Stomach smooth muscle (tissue), 2 donors: ENCODE measurements around the gene REG4.
A peak's percentile ranks its signal among the peaks of the same experiment; 100 is the strongest.
"Not testable (repeated sequence)": the region's sequence is repeated elsewhere in the genome, so short reads cannot be mapped to it uniquely, and the experiment has no call there.

Experiments
- H3K27ac ChIP-seq: one replicate; pipeline ENCODE4 v1.7.0; 2013; ENCODE audit warnings: mild to moderate bottlenecking, low read length, inconsistent platforms
- H3K27me3 ChIP-seq, 2 donors: one replicate each; pipeline ENCODE4 v1.7.0; 2013; ENCODE audit warnings: low read length in 2 of 2; ENCODE audit not compliant: insufficient read depth in 2 of 2, control insufficient read depth in 1 of 2
- H3K36me3 ChIP-seq, 2 donors: one replicate each; pipeline ENCODE4 v1.7.0; 2013; ENCODE audit warnings: low read length in 2 of 2; ENCODE audit not compliant: control insufficient read depth in 2 of 2, insufficient read depth in 2 of 2
- H3K4me1 ChIP-seq: one replicate; pipeline ENCODE4 v1.7.0; 2013; ENCODE audit warnings: low read length; ENCODE audit not compliant: control insufficient read depth, insufficient read depth
- H3K4me3 ChIP-seq, 2 donors: one replicate each; pipeline ENCODE4 v1.7.0; 2013; ENCODE audit warnings: low read length in 2 of 2
- H3K9ac ChIP-seq, 2 donors: one replicate each; pipeline ENCODE4 v1.7.0; 2013; ENCODE audit warnings: low read length in 2 of 2, mild to moderate bottlenecking in 1 of 2
- H3K9me3 ChIP-seq, 2 donors: one replicate each; pipeline ENCODE4 v1.7.0; 2013; ENCODE audit warnings: low read length in 2 of 2; ENCODE audit not compliant: control insufficient read depth in 2 of 2
- donor health status: healthy.
- donor health status: Pancreatic carcinoma.

Gene REG4

DNA sequence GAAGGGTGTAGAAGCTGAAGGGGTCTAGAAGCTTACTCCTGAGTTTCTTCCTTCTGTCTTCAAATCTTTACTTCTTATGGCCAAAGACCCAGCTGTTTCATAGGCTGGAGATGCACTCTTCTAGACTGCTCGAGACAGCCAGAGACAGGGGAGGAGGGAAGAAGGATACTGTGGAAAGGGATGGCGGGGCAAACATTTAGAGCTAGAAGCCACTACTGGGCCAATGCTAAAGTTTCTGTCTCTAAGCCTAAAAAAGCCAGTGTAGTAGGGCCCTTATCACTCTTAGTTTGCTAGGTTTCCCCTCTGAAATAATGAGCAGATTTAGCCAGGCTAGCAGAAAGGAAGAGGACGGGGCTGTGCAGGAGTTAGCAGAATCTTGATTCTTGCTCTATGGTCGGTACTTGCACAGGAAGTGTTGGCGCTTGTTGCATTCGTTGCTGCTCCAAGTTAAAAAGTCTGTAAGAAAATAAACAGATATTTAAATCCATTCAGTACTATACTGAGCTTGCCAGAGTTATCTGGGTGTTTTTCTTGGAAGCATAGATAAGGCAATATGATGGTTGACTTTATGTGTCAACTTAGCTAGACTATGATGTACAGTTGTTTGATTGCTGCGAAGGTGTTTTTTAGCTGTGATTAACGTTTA, 16.9 kb downstream of the REG4 start:
- Histone ChIP-seq H3K9me3 (no peaks in the 10 kb centered on the region), H3K4me3 (peak overlapping the region in 1 of 2 donors; percentile 8), H3K27ac (peak overlapping the region; percentile 3), H3K36me3 (no peaks in the 10 kb centered on the region), H3K4me1 (peaks cover 32% of the 10 kb centered on the region), H3K9ac (no peak overlapping the region), H3K27me3 (no peaks in the 10 kb centered on the region)

DNA sequence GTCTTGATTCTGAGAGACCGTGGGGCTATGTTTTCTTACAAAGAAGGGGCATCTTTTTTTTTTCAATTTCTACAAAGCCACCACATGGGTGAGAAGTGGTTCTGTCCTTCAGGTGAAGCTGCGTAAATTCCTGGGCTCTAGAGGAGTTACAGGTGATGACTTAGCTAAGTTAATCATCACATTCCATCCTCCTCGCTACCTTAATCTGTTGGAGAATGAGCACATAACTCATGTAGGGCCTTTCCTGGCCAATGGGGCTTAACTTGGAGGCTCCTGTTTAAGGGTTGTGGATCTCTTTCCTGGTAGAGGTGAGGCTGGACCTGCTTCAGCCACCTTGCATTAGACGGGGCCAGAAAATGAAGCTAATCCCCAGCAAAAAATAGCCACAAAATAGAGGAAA, 19.9 kb downstream of the REG4 start:
- H3K36me3 ChIP-seq: no peaks in the 10 kb centered on the region
- no peak overlapping the region for H3K9ac ChIP-seq
- no peak overlapping the region for H3K4me3 ChIP-seq
- H3K27ac ChIP-seq: no peak overlapping the region
- peaks cover 28% of the 10 kb centered on the region for H3K4me1 ChIP-seq
- H3K27me3 ChIP-seq: no peaks in the 10 kb centered on the region
- no peaks in the 10 kb centered on the region for H3K9me3 ChIP-seq

DNA sequence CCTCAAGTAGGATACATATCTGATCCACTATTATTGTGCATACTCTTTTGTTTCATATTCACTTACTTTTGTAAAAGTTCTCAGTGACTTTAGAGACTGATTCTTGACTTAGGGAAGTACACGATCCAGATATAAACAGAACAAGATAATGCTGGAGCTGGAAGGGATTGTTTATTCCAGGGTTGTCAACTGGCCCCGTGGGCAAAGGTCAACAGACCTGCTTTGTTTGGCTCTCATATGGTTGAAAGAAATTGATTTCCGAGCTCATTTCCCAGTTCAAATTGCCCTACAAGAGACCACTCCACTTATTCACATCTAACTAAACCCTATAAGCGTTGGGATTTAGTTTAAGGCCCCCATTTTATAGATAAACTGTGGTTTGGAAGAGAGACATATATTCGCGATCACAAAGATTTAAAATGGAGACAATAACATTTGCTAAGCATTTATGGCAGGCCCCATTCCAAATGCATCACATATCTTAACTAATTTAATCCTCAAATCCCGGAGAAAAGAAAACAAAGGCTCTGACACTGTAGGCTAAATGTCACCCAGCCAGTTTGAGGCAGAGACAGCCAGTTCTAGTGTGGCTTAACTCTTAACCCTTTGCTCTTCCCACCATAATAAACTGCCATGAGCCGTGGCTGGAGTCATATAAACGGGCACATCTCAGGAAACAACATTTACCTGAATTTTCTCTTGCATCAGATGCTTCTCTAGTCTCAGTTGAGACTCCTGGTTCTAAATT, 20.6 kb downstream of the REG4 start:
- Histone ChIP-seq H3K27ac (no peak overlapping the region), H3K4me1 (peaks cover 24% of the 10 kb centered on the region), H3K4me3 (no peak overlapping the region), H3K27me3 (no peaks in the 10 kb centered on the region), H3K9ac (no peak overlapping the region), H3K9me3 (no peaks in the 10 kb centered on the region), H3K36me3 (no peaks in the 10 kb centered on the region)

DNA sequence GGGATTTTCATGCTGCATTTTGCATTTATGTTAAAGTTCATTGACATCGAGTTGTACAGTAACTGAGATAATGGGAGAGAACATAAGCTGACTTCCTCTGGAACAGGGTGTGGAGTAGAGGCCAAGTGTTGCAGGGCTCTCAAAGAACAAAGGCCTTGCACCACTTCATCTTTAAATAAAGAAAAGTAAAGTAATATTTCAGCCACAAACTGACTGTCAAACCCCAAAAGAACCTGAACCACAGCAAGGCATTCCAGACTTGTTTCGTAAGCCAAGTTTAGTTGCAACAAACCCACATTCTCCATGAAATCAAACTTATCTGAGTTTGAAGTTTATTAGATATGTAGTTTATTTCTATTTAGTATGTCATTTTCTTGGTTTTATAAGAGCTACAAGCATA, 23.5 kb downstream of the REG4 start:
- Histone ChIP-seq H3K4me1 (peaks cover 9% of the 10 kb centered on the region), H3K9ac (no peak overlapping the region), H3K27me3 (no peaks in the 10 kb centered on the region), H3K4me3 (no peak overlapping the region), H3K27ac (no peak overlapping the region), H3K9me3 (no peaks in the 10 kb centered on the region), H3K36me3 (no peaks in the 10 kb centered on the region)

DNA sequence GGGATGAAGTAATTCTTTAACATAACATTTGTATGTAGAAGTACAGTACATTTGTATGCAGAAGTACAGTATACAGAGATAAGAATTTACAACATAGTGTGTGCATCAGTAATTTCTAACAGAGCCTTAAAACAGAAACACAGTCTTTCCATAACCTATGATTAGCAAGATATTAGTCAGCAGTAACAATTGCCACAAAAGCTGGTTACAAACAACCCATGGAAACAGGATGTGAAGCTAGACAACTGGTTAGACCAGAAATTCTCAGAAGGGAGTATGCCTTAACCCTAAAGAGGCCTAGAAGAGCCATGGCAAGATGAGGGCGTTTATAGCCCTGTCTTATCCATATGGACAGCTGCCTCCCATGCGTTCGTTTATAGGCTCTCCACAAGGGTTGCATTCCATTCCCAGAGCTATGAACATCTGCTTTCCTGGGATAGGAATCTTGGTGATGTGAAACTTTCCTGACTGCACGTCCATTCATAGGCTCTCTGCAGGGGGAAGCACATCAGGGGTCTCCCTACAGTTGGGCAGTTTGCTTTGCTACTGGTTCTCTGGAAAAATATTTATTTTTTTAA, 24.7 kb downstream of the REG4 start:
- not testable (repeated sequence) for H3K9me3 ChIP-seq, H3K9ac ChIP-seq, H3K27me3 ChIP-seq, H3K4me3 ChIP-seq, H3K4me1 ChIP-seq, H3K27ac ChIP-seq, H3K36me3 ChIP-seq

DNA sequence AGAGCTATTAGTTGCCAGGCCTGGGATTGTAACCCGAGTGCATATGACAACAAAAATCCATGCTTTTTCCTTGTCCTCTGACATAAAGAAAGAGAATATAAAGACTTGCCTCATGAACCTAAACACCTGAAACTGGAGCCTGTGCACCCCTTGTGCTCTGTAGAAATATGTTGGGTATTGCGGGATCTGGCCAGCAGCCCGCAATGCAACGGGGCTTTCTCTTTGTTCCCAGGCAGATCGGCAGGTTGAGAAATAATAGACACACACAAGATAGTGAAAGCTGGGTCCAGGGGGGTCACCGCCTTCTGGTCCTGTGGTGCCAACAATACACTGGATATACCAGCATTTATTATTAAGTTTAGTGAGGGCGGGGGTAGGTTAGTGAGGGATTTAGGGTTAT, 25.2 kb downstream of the REG4 start:
- H3K9ac ChIP-seq, H3K36me3 ChIP-seq, H3K4me1 ChIP-seq, H3K27ac ChIP-seq, H3K4me3 ChIP-seq, H3K9me3 ChIP-seq, H3K27me3 ChIP-seq: not testable (repeated sequence)

DNA sequence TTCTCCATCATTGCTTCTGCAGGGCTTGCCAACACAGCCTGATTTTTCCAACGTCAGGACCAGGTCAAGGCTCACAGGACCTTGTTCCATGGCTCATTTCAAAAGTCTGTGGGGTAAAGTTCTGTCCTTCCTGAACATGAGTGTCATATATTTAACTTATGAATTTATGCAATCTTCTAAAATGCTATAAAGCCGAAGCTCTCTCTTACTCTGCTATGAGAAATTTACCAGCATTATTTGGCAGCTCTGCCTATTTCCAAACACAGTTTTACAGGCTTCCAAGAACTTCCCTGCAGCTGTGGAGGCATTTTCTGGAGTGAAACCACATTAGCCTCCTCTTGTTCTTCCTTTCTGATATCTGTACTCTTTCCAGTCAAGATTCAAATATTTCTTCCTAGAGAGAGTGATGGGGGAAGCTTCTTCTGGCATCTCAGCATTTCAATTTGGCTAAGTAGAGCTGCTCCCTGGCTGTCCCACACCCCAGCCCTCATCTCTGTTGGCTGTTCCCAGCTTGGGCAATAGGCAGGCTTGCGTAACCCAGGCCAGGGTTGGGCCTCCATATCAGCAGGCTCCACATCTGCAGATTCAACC, 27.0 kb downstream of the REG4 start:
- peaks cover 13% of the 10 kb centered on the region for H3K4me1 ChIP-seq

DNA sequence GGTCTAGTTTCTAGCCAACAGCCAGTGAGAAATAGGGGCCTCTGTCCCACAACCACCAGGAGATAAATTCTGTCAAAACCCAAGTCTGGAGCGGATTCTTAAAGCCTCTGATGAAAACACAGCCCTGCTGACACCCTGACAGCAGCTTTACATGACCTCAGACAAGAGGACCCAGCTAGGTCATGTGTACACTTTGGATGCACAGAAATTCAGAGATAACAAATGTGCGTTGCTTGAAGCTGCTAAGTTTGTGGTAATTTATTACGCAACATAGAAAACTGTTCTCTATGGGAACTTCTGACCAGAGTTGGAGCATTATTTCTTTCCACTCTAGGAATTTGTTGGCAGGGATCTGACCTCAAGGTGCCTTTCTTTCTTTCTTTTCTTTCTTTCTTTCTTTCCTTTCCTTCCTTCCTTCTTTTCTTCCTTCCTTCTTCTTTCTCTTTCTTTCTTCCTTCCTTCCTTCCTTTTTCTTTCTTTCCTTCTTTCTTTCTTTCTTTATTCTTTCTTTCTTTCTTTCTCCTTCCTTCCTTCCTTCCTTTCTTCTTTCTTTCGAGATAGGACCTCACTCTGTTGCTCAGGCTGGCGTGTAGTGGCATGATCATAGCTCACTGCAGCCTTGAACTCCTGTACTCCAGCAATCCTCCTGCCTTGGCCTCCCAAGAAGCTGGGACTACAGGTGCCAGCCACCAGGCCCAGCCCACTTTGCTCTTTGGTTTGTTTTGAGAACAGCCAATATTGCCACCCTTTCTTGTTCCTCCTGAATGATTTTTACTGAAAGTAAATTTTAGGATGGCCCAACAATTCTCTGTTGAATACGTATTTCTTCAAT, 27.7 kb downstream of the REG4 start:
- H3K4me3 ChIP-seq: no peak overlapping the region
- no peaks in the 10 kb centered on the region for H3K36me3 ChIP-seq
- peaks cover 13% of the 10 kb centered on the region for H3K4me1 ChIP-seq
- H3K27ac ChIP-seq: no peak overlapping the region
- no peaks in the 10 kb centered on the region for H3K27me3 ChIP-seq
- H3K9me3 ChIP-seq: no peaks in the 10 kb centered on the region
- no peak overlapping the region for H3K9ac ChIP-seq

More for the DNA sequence above, 27.0 kb downstream of the REG4 start:
- Histone ChIP-seq H3K9me3 (no peaks in the 10 kb centered on the region), H3K36me3 (no peaks in the 10 kb centered on the region), H3K27me3 (no peaks in the 10 kb centered on the region), H3K4me3 (no peak overlapping the region), H3K9ac (no peak overlapping the region), H3K27ac (no peak overlapping the region)

DNA sequence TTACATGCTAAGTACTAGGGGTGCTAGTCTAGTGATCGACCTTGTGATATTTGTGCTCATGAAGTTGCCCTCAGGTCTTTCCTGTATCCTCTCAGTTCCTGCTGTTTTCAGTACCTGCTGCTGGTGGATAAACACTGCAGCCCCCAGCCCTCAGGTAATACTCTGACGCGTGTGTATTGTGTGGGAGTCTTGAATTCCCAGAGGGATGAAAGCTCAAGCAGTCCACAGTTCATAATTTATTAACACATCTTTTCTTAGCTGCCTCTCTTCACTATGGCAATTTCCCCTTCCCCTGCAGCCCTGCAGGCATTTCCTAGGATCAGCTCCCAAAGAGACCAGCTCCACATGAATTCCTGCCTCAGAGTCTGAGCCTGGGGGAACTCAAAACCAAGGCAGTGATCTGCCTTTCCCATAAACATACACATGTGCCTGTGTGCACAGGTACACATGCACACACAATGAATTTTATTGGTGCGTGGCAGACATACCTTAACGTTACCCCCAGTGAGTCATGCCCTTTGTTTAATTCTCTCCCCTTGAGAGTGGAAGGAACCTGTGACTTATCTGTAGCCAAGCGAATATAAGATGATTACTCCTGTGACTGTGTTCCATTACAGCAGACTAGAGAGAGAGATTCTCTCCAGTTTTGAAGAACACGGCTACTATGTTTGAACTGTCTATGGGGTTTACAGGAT, 28.5 kb downstream of the REG4 start:
- H3K27ac ChIP-seq: no peak overlapping the region
- no peaks in the 10 kb centered on the region for H3K36me3 ChIP-seq
- H3K27me3 ChIP-seq: no peaks in the 10 kb centered on the region
- no peaks in the 10 kb centered on the region for H3K9me3 ChIP-seq
- no peak overlapping the region for H3K4me3 ChIP-seq
- peaks cover 13% of the 10 kb centered on the region for H3K4me1 ChIP-seq
- no peak overlapping the region for H3K9ac ChIP-seq
